GM18867 (cell line): Measurements from ENCODE around the gene PADI1.

Experiments used
- ATAC-seq: cut with Tn5 transposase; IDR thresholded peaks from one replicate; pipeline ENCODE4 v1.9.1; 2021; ENCODE audit warnings: mild to moderate bottlenecking, moderate library complexity; ENCODE audit not compliant: unreplicated experiment

PADI1 gene

GRCh38 chr1:17265950-17266349, 61.0 kb downstream of the PADI1 start:
- ATAC-seq = no peak

- ATAC-seq = no peak
Measured at GRCh38 chr1:17270891-17271765, 66.2 kb downstream of the PADI1 start.

- no peak for ATAC-seq
Measured at GRCh38 chr1:17272066-17272465, 67.1 kb downstream of the PADI1 start.

DNA sequence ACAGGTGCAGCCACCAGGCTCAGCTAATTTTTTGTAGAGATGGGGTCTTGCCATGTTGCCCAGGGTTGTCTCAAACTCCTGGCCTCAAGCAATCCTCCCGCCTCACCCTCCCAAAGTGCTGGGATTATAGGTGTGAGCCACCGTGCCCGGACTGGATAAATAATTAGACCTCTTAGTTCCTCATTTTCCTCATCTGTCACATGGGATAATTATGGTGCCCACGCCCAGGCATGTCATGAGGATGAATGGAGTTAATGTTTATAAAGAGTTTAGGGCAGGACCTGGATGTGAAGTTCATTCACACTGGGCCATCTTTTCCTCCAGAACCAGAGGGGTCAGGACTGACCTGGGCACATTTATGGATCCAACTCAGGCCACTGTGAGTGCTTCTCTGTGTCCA, 67.7 kb downstream of the PADI1 start:
- ATAC-seq = no peak

GRCh38 chr1:17273096-17273495, 68.2 kb downstream of the PADI1 start:
- no peak for ATAC-seq

DNA sequence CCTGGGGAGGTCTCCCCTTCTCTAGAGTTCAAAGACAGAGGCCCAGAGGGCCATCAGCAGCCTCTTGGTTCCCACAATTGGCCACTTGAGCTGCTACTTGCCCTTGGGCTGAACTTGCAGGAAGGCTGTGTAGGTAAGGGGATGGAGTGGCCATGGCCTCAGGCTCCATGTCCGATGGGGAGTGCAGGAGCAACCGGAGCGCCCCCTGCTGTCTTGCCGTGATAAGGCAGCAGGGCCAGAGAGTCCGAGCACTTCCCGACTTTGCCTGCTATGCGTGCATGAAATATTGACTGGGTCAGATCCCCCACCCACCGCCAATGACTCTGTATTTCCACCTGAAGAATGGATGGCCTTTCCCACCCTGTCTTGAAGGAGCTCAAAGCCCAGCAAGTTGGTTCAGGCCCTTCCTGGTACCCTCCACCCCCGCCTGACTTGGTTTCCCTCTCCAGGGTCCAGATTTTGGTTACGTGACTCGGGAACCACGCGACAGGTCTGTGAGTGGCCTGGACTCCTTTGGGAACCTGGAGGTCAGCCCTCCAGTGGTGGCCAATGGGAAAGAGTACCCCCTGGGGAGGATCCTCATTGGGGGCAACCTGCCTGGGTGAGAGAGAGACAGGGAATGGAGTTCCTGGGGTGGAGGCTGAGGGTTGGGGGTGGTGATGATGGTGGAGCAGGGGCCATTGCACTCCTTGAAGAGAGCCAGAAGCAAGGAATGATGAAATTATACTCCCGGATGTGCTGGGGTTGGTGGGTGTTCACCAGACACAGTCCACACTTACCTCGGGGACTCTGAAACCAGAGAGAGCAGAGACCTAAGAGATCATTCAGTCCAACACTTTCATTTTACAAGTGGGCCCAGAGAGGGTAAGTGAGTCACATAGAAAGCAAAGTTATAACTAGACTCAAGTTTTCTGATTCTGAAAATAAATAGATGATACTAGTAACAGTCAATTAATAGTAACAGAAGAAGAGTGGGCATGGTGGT, 69.5 kb downstream of the PADI1 start:
- peak; percentile 72 for ATAC-seq

DNA sequence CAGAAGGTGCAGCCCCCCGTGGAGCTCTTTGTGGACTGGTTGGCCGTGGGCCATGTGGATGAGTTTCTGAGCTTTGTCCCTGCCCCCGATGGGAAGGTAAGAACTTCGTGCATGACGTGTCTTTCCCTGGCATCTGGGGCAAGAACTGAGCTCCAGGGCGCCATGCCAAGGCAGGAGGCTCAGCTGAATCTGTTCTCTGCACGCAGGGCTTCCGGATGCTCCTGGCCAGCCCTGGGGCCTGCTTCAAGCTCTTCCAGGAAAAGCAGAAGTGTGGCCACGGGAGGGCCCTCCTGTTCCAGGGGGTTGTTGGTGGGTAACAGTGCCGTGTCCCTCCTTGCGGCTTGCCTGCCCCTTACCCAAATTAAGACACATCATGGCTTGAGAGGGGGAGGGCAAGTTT, 71.6 kb downstream of the PADI1 start:
- no peak for ATAC-seq

- no peak for ATAC-seq
Measured at GRCh38 chr1:17277511-17278159, 72.7 kb downstream of the PADI1 start.

GRCh38 chr1:17278996-17279830, 74.3 kb downstream of the PADI1 start:
- no peak for ATAC-seq

- ATAC-seq = no peak
Measured at GRCh38 chr1:17280436-17280835, 75.5 kb downstream of the PADI1 start.

GRCh38 chr1:17280894-17281293, 76.0 kb downstream of the PADI1 start:
- ATAC-seq = no peak

- no peak for ATAC-seq
Measured at GRCh38 chr1:17281775-17282181, 76.8 kb downstream of the PADI1 start.

- no peak for ATAC-seq
Measured at GRCh38 chr1:17282836-17283235, 77.9 kb downstream of the PADI1 start.

DNA sequence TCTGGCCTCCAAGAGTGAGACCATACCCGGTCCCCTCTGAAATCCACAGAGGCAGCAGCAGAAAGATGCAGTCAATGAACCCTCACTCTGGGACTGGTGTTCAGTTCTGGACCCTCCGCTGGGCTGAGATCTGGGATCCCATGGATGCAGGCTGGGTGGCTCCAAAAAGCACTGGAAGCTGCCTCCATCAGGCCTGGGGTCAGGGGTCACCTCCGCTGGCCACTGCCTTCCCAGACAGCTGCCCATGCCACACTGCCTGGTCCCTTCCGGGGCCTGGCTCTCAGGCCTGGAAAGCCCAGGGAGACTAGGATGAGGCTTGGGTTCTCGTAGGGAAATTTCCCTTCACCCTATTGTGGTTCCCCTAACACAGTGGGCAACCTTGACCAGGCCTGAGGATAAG, 81.7 kb downstream of the PADI1 start:
- ATAC-seq = no peak

DNA sequence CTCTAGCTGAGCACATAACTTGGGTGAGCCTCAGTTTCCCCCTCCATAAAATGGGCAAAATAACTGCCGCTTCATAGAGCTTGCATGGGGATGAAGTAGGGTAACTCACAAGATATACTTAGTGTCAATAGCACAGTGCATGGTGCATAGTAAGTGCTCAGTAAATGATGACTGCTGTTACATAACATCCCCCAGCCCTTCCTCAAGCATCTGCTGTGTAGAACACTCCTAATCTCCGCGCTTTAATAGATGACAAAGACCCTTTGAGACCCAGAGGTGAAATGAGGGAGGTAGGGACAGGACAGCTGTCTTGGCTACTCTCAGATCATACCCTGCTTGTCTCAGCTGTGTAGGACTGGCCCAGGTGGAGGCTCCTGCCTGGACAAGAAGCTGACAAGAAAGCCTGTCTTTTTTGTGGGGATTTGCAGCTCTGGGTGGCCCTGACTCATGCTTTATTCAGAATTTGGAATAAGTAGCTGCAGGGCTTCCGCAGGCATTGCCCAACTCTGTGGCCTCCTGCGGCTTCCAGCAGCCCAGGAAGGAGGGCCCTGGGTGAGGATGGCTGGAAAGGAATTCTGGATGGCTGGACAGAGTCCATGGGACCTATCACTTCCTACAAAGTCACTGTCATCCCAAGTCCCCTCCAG, 82.3 kb downstream of the PADI1 start:
- ATAC-seq = no peak

DNA sequence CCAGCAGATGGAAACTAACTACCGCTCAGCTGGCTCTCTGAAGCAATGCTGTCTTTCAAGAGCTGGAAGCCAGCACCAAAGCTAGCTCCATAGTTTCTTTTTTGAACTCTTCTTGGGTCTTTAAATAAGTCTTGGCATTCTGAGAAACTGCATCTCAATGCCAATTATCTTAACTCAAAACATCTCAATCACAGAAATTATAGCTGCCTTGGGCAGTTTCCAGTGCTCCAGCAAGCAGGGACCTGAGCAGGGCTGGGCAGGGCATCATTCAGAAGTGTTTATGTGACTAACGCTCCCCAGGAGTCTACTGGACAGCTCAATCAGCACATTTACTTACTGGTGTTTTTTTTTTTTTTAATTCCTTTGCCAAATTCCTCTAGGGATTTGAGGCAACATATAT, 84.8 kb downstream of the PADI1 start:
- ATAC-seq = no peak

- ATAC-seq = no peak
Measured at GRCh38 chr1:17290553-17290952, 85.6 kb downstream of the PADI1 start.

- no peak for ATAC-seq
Measured at GRCh38 chr1:17292299-17293160, 87.6 kb downstream of the PADI1 start.
